Smooth muscle cell of bladder (primary cell): ENCODE measurements around the gene SLC1A1. TPM values are rescaled to one million over a fixed set of nuclear protein-coding genes. Genes with fewer than 3 reads are reported as not detected.

Source experiments
- total RNA-seq: library from RNA; depleted of rRNA; stranded (reverse); fragments of >200 nt; gene quantifications from 2 replicates; pipeline ENCODE4 v1.2.3, GENCODE V29; 2014

Gene SLC1A1
- 36.4 and 44.4 TPM in 2 replicates for total RNA-seq

DNA sequence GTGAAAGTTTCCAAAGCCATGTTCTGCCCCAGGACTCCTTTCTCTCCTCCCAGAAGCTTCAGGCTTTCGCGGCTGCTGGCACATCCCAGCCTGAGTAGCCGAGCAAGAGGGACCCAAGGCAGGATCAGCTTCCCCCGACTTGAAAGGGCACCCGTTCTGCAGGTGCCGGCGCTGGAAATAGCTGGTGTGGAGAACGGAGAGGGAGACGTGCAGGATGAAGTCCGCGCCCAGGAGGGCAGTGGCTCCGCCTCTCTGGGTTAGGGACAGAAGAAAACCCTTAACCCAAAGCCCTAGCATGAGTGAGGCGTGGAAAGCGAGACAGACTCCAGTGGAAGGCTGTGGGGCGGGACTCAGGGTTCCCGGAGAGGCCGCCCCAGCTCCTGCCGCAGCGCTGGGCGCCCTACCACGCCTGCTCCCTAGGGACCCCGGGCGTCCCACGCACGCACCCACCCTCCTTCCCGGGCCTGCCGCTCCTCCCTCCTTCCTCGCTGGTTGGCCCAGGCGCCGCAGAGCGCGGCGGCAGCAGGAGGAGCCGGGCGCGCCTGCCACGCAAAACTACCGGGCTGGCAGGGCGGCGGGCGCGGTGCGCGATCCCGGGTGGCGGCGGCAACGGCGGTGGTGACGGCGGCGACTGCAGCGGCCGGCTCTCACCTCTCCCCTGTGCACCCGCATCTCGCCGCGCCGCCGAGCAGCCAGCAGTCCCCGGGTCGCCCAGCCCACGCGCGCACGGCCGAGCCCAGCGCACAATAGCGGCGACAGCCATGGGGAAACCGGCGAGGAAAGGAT, at the start of gene SLC1A1:
TSS of gene SLC1A1 (plus strand) at position 550 of the 786 bp plus-strand sequence. CDS start at position 762, 212 bp downstream.

Other genes with a start within 250 kb of the SLC1A1 start
- gene GLIS3, start 190.4 kb upstream of the SLC1A1 start, total RNA-seq = 53.8 and 82.8 TPM in 2 replicates
- 5.5 and 7.0 TPM in 2 replicates for gene PLPP6, start 171.8 kb downstream of the SLC1A1 start, total RNA-seq
- 0.28 and 0.43 TPM in 2 replicates for gene SPATA6L, start 176.0 kb downstream of the SLC1A1 start, total RNA-seq
- gene CDC37L1, start 189.1 kb downstream of the SLC1A1 start, total RNA-seq = 15.8 and 19.2 TPM in 2 replicates